ENCODE data around the gene OSMR. TPM values are rescaled to one million over a fixed set of nuclear protein-coding genes. Genes with fewer than 3 reads are reported as not detected.

OSMR gene
- total and polyA plus RNA-seq, 2 donors (not counting 1 experiment from before 2014, with no cell fraction given) = not detected

- no peak for ATAC-seq (ENCODE audit: low read depth)
- ChIA-PET CTCF (interaction anchor here (1.2 kb wide), 1 partner anchor 101 kb away, joined by 4 read pairs; no protein-coding TSS in a partner anchor), POLR2A (no interaction called here)
- H3K27me3 ChIP-seq (replicated peaks in 1 of 4; ENCODE audit: control extremely low read depth in 1 of 4, control insufficient read depth in 3 of 4, insufficient read depth in 4 of 4, low read length in 3 of 4) = no peaks in the 10 kb centered on the region
- no peak overlapping the region for H3K4me2 ChIP-seq (replicated peaks; ENCODE audit: low read depth, low read length, poor library complexity, severe bottlenecking)
- no peaks in the 10 kb centered on the region for H3K79me2 ChIP-seq (ENCODE audit: control insufficient read depth, insufficient read depth, low read length)
- H3K4me1 ChIP-seq (ENCODE audit: control insufficient read depth in 2 of 2, insufficient read depth in 2 of 2, low read length in 2 of 2) = no peaks in the 10 kb centered on the region
- no peak overlapping the region for H3K27ac ChIP-seq (ENCODE audit: low read length in 2 of 2)
- no peak overlapping the region for H2AFZ ChIP-seq (ENCODE audit: insufficient read depth, low read depth, low read length, poor library complexity, severe bottlenecking)
- Mint-ChIP-seq H3K4me1 (no peaks in the 10 kb centered on the region), H3K9me3 (ENCODE audit: insufficient read depth) (no peaks in the 10 kb centered on the region), H3K27ac (no peak overlapping the region), H3K4me3 (no peak overlapping the region), H3K27me3 (no peaks in the 10 kb centered on the region)
- H3K36me3 ChIP-seq (replicated peaks in 1 of 2; ENCODE audit: control extremely low read depth in 1 of 2, control insufficient read depth in 1 of 2, extremely low read depth in 1 of 2, insufficient read depth in 2 of 2, low read length in 1 of 2) = peaks cover 3 to 43% of the 10 kb centered on the region in 2 experiments
- intact Hi-C loops (cut with micrococcal nuclease) = no loop called here
- H3K4me3 ChIP-seq (ENCODE audit: control extremely low read depth in 1 of 5, extremely low read depth in 1 of 5, insufficient read depth in 1 of 5, low read depth in 2 of 5, low read length in 4 of 5) = no peak overlapping the region
- H3K9me3 ChIP-seq (ENCODE audit: control extremely low read depth in 1 of 3, control insufficient read depth in 2 of 3, insufficient read depth in 1 of 3, low read length in 2 of 3) = no peaks in the 10 kb centered on the region
- no peak for DNase-seq
- no CpG with 5 or more reads among the region's 2 CpGs for WGBS (ENCODE audit: insufficient coverage)
- TF ChIP-seq EZH2 (IDR thresholded peaks at IDR 0.05; ENCODE audit: borderline replicate concordance, insufficient read depth, low read depth, low read length, poor library complexity, severe bottlenecking) (no peak), CTCF (IDR thresholded peaks at IDR 0.05) (no peak)
- H3K9ac ChIP-seq (ENCODE audit: low read length) = no peak overlapping the region
- H4K20me1 ChIP-seq (ENCODE audit: control insufficient read depth, insufficient read depth, low read length, poor library complexity, severe bottlenecking) = peaks cover 7% of the 10 kb centered on the region
These were observed 133.7 kb downstream of the OSMR start for GRCh38 chr5:38979535-38979934.

Other genes starting within 250 kb of the OSMR start
- 82.8 and 84.3 TPM in 2 replicates for gene RICTOR, start 228.4 kb downstream of the OSMR start, total RNA-seq
- 15.4 and 23.4 TPM in 2 replicates for gene RICTOR, start 228.4 kb downstream of the OSMR start, polyA plus RNA-seq